DOHH2 (cell line): ENCODE results near the gene CARMIL3.
A peak's percentile ranks its signal among the peaks of the same experiment; 100 is the strongest.
"Not testable (repeated sequence)": the region's sequence is repeated elsewhere in the genome, so short reads cannot be mapped to it uniquely, and the experiment has no call there.

Experiments used
- H3F3A ChIP-seq: fragments of 200-600 bp; sonication (generic), shearing (Covaris generic); 2 replicates; pipeline ENCODE4 v1.6.0; 2016; ENCODE audit warnings: antibody characterized with exemption, mild to moderate bottlenecking; ENCODE audit not compliant: control insufficient read depth, insufficient read depth
- H3K27ac ChIP-seq: fragments of 200-600 bp; sonication (generic); 2 replicates; pipeline ENCODE4 v1.5.1; 2014; ENCODE audit warnings: low read depth, mild to moderate bottlenecking, low read length, moderate library complexity
- H3K27me3 ChIP-seq: fragments of 200-600 bp; sonication (generic); 2 replicates; pipeline ENCODE4 v1.6.1; 2014; ENCODE audit warnings: mild to moderate bottlenecking, low read length, mixed read lengths; ENCODE audit not compliant: control insufficient read depth
- H3K36me3 ChIP-seq: fragments of 200-600 bp; sonication (generic); 2 replicates; pipeline ENCODE4 v1.6.1; 2014; ENCODE audit warnings: mild to moderate bottlenecking, low read length, moderate library complexity, mixed read lengths; ENCODE audit not compliant: control insufficient read depth
- H3K4me1 ChIP-seq: fragments of 200-600 bp; sonication (generic); 2 replicates; pipeline ENCODE4 v1.6.1; 2014; ENCODE audit warnings: mild to moderate bottlenecking, low read length, mixed read lengths; ENCODE audit not compliant: control insufficient read depth
- H3K4me2 ChIP-seq: fragments of 200-600 bp; sonication (generic); 2 replicates; pipeline ENCODE4 v1.6.0; 2014; ENCODE audit warnings: mild to moderate bottlenecking, low read length, moderate library complexity
- H3K4me3 ChIP-seq: fragments of 200-600 bp; sonication (generic); 2 replicates; pipeline ENCODE4 v1.5.1; 2014; ENCODE audit warnings: mild to moderate bottlenecking, low read length, mixed read lengths
- H3K79me2 ChIP-seq: fragments of 200-600 bp; sonication (generic); 2 replicates; pipeline ENCODE4 v1.6.1; 2014; ENCODE audit warnings: mild to moderate bottlenecking, low read length, mixed read lengths; ENCODE audit not compliant: control insufficient read depth
- H3K9me2 ChIP-seq: fragments of 200-600 bp; sonication (generic); replicated peaks from 2 replicates; pipeline ENCODE4 v1.6.1; 2014; ENCODE audit warnings: mild to moderate bottlenecking, low read length, mixed read lengths; ENCODE audit not compliant: control insufficient read depth
- H3K9me3 ChIP-seq: fragments of 200-600 bp; sonication (generic); 2 replicates; pipeline ENCODE4 v1.6.1; 2014; ENCODE audit warnings: antibody characterized with exemption, low read length, mixed read lengths; ENCODE audit not compliant: control insufficient read depth, insufficient read depth
- H4K20me1 ChIP-seq: fragments of 200-600 bp; sonication (generic); 2 replicates; pipeline ENCODE4 v1.6.0; 2014; ENCODE audit warnings: low read depth, mild to moderate bottlenecking, antibody characterized with exemption, low read length, moderate library complexity; ENCODE audit not compliant: control insufficient read depth, insufficient read depth
- EZH2phosphoT487 ChIP-seq: fragments of 200-600 bp; sonication (generic); IDR thresholded peaks from 2 replicates; pipeline ENCODE4 v1.6.1; 2017; ENCODE audit warnings: borderline replicate concordance, mild to moderate bottlenecking, antibody characterized with exemption, low read length, moderate library complexity, mixed read lengths
- TF ChIP-seq, protein P1 (sequence below): fragments of 200-600 bp; sonication (generic); IDR thresholded peaks from one replicate; pipeline ENCODE4 v1.5.1; 2014; ENCODE audit warnings: antibody characterized with exemption, mild to moderate bottlenecking, low read depth, low read length; ENCODE audit not compliant: poor library complexity, severe bottlenecking

Gene CARMIL3

GRCh38 chr14:24029687-24030086 is 22.1 kb upstream of the CARMIL3 start:
- not testable (repeated sequence) for H4K20me1 ChIP-seq, H3K27me3 ChIP-seq, H3K27ac ChIP-seq, H3K9me2 ChIP-seq, H3K4me2 ChIP-seq, H3K36me3 ChIP-seq, H3K79me2 ChIP-seq, H3K4me3 ChIP-seq, H3K4me1 ChIP-seq, H3F3A ChIP-seq
- H3K9me3 ChIP-seq, result peaks cover 11% of the 10 kb centered on the region; the same call in 1 of the 2 replicates

DNA sequence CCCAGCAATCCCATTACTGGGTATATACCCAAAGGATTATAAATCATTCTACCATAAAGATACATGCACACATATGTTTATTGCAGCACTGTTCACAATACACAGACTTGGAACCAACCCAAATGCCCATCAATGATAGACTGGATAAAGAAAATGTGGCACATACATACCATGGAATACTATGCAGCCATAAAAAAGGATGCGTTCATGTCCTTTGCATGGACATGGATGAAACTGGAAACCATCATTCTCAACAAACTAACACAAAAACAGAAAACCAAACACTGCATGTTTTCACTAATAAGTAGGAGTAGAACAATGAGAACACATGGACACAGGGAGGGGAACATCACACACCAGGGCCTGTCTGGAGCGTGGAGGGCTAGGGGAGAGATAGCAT is 20.5 kb upstream of the CARMIL3 start:
- H3K4me2 ChIP-seq, H3K27ac ChIP-seq, H4K20me1 ChIP-seq, H3K4me3 ChIP-seq, H3K79me2 ChIP-seq, H3K36me3 ChIP-seq, H3F3A ChIP-seq, H3K9me2 ChIP-seq, H3K27me3 ChIP-seq, H3K4me1 ChIP-seq: not testable (repeated sequence)
- H3K9me3 ChIP-seq, result peaks cover 11% of the 10 kb centered on the region; the same call in 1 of the 2 replicates

GRCh38 chr14:24032727-24033418 is 18.9 kb upstream of the CARMIL3 start:
- Histone ChIP-seq H3F3A (no peaks in the 10 kb centered on the region), H3K9me3 (peaks cover 11% of the 10 kb centered on the region; the same call in 1 of the 2 replicates), H3K27ac (no peak overlapping the region), H3K79me2 (no peaks in the 10 kb centered on the region), H3K4me1 (peaks cover 7% of the 10 kb centered on the region), H3K9me2 (no peaks in the 10 kb centered on the region), H3K4me2 (no peak overlapping the region), H3K36me3 (no peaks in the 10 kb centered on the region), H3K4me3 (no peak overlapping the region), H3K27me3 (no peaks in the 10 kb centered on the region), H4K20me1 (no peaks in the 10 kb centered on the region)
- TF ChIP-seq, protein P1, sequence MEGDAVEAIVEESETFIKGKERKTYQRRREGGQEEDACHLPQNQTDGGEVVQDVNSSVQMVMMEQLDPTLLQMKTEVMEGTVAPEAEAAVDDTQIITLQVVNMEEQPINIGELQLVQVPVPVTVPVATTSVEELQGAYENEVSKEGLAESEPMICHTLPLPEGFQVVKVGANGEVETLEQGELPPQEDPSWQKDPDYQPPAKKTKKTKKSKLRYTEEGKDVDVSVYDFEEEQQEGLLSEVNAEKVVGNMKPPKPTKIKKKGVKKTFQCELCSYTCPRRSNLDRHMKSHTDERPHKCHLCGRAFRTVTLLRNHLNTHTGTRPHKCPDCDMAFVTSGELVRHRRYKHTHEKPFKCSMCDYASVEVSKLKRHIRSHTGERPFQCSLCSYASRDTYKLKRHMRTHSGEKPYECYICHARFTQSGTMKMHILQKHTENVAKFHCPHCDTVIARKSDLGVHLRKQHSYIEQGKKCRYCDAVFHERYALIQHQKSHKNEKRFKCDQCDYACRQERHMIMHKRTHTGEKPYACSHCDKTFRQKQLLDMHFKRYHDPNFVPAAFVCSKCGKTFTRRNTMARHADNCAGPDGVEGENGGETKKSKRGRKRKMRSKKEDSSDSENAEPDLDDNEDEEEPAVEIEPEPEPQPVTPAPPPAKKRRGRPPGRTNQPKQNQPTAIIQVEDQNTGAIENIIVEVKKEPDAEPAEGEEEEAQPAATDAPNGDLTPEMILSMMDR, result no peak
- no peak for TF ChIP-seq EZH2phosphoT487

GRCh38 chr14:24035769-24036168 is 16.0 kb upstream of the CARMIL3 start:
- H3K27me3 ChIP-seq, H3K27ac ChIP-seq, H3F3A ChIP-seq, H3K4me1 ChIP-seq, H3K79me2 ChIP-seq, H4K20me1 ChIP-seq, H3K9me2 ChIP-seq, H3K36me3 ChIP-seq: not testable (repeated sequence)
- H3K4me2 ChIP-seq, result peak overlapping the region; percentile 95
- peak overlapping the region; percentile 87 for H3K4me3 ChIP-seq
- peaks cover 11% of the 10 kb centered on the region; the same call in 1 of the 2 replicates for H3K9me3 ChIP-seq
